GM12864 (cell line): ENCODE measurements around the gene SAMM50.
"Not testable (repeated sequence)": the region's sequence is repeated elsewhere in the genome, so short reads cannot be mapped to it uniquely, and the experiment has no call there.

Source experiments
- DNase-seq: peaks from one replicate; pipeline ENCODE4 v3.0.0-alpha.2; 2011; ENCODE audit warnings: low read depth
- H3K4me3 ChIP-seq: 2 replicates; pipeline ENCODE4 v1.5.1; 2011; ENCODE audit warnings: mild to moderate bottlenecking, low read depth, low read length, control low read depth
- CTCF ChIP-seq: IDR thresholded peaks from 2 replicates; pipeline ENCODE4 v1.5.1; 2011; ENCODE audit warnings: low read depth, mild to moderate bottlenecking, moderate library complexity, low read length, control low read depth, inconsistent platforms; ENCODE audit errors: missing control alignments

SAMM50 gene

GRCh38 chr22:44004104-44004460 is 48.8 kb downstream of the SAMM50 start:
- TF ChIP-seq CTCF = no peak
- no peak overlapping the region for H3K4me3 ChIP-seq
- DNase-seq = no peak

GRCh38 chr22:44005524-44005923 is 50.3 kb downstream of the SAMM50 start:
- no peak for DNase-seq
- TF ChIP-seq CTCF = no peak
- H3K4me3 ChIP-seq = no peak overlapping the region

DNA sequence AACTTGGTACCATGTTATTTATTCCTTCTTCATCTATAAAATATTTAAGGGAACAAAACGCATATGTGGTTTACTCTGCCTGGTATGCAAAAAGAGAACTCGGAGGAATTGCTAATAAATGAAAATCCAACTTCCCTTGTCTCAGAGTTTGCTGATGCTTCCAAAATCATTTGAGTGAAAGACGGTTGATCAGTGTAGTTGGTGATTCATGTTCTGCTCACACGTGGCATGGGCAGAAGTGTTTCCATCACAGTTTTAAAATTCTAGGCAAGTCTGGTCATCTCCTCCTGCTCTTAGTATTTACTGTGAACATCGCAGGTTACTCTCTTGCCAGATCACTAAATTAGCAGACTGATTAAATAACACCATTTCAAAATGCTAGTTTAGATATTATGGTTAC is 56.9 kb downstream of the SAMM50 start:
- TF ChIP-seq CTCF = no peak
- H3K4me3 ChIP-seq = no peak overlapping the region
- DNase-seq = no peak

- no peak for TF ChIP-seq CTCF
- DNase-seq = no peak
- no peak overlapping the region for H3K4me3 ChIP-seq
Observed at GRCh38 chr22:44012591-44012990, 57.3 kb downstream of the SAMM50 start.

GRCh38 chr22:44014241-44014640 is 59.0 kb downstream of the SAMM50 start:
- TF ChIP-seq CTCF = no peak
- DNase-seq = no peak
- no peak overlapping the region for H3K4me3 ChIP-seq

DNA sequence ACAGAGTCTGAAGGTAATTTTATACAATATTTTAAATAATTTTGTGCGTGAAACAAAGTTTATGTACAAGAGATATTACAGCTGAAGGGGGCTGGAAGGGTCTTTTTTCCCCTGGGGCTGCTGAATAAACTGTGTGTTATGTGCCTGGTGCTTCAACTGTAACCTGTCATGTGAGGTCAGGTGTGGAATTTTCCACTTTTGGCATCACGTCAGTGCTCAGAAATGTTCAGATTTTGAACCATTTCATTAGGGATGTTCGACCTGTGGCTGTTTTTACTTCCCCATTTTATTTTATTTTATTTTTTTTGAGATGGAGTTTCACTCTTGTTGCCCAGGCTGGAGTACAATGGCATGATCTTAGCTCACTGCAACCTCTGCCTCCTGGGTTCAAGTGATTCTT is 61.3 kb downstream of the SAMM50 start:
- H3K4me3 ChIP-seq, DNase-seq: not testable (repeated sequence)

DNA sequence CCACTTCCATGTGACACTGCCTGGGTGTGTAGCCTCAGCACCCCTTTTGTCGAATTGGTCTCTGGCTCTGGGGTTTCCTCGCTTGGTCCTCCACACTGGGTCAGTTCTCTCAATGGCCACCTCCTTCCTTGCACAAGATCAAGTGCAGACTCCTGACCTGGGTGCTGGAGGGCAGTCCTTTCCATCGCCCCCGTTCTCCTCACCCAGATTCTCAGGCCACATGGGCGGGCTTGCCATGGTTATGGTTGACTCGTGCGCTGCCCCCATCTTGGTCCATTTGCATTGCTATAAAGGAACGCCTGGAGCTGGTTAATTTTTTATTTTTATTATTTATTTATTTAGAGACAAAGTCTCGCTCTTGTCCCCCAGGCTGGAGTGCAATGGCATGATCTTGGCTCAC is 63.4 kb downstream of the SAMM50 start:
- no peak for TF ChIP-seq CTCF
- DNase-seq = no peak
- no peak overlapping the region for H3K4me3 ChIP-seq

GRCh38 chr22:44019416-44019815 is 64.2 kb downstream of the SAMM50 start:
- DNase-seq = no peak
- no peak overlapping the region for H3K4me3 ChIP-seq
- no peak for TF ChIP-seq CTCF
